Activated CD8-positive, alpha-beta memory T cell treated with anti-CD3 and anti-CD28 coated beads for 24 hours (primary cell): Measurements from ENCODE around the gene DELE1.
"Not testable (repeated sequence)": the region's sequence is repeated elsewhere in the genome, so short reads cannot be mapped to it uniquely, and the experiment has no call there.

Source experiments
- DNase-seq: peaks from one replicate; pipeline ENCODE4 v3.0.0-alpha.2; 2020

DELE1 gene

GRCh38 chr5:141889282-141889871 lies 34.3 kb upstream of the DELE1 start:
- no peak for DNase-seq

GRCh38 chr5:141890429-141890828 lies 33.2 kb upstream of the DELE1 start:
- DNase-seq: not testable (repeated sequence)

GRCh38 chr5:141897425-141897824 lies 26.2 kb upstream of the DELE1 start:
- no peak for DNase-seq

- no peak for DNase-seq
Measured at GRCh38 chr5:141898448-141899049, 25.1 kb upstream of the DELE1 start.

- no peak for DNase-seq
Measured at GRCh38 chr5:141902015-141902814, 21.5 kb upstream of the DELE1 start.

- DNase-seq: no peak
Measured at GRCh38 chr5:141903261-141903660, 20.4 kb upstream of the DELE1 start.

- DNase-seq: no peak
Measured at GRCh38 chr5:141904551-141904950, 19.1 kb upstream of the DELE1 start.

- DNase-seq: no peak
Measured at GRCh38 chr5:141906517-141906916, 17.2 kb upstream of the DELE1 start.

GRCh38 chr5:141906972-141907371 lies 16.7 kb upstream of the DELE1 start:
- DNase-seq: no peak

GRCh38 chr5:141908796-141909195 lies 14.9 kb upstream of the DELE1 start:
- DNase-seq: no peak

GRCh38 chr5:141909212-141909611 lies 14.5 kb upstream of the DELE1 start:
- DNase-seq: no peak

- no peak for DNase-seq
Measured at GRCh38 chr5:141910271-141910673, 13.4 kb upstream of the DELE1 start.

GRCh38 chr5:141913560-141914198 lies 10.0 kb upstream of the DELE1 start:
- no peak for DNase-seq

GRCh38 chr5:141914199-141914743 lies 9.4 kb upstream of the DELE1 start:
- peak; percentile 66 for DNase-seq

- DNase-seq: peak; percentile 24
Measured at GRCh38 chr5:141914797-141915196, 8.9 kb upstream of the DELE1 start.

GRCh38 chr5:141915881-141916336 lies 7.8 kb upstream of the DELE1 start:
- DNase-seq: peak; percentile 38

- no peak for DNase-seq
Measured at GRCh38 chr5:141916522-141916921, 7.1 kb upstream of the DELE1 start.

- DNase-seq: no peak
Measured at GRCh38 chr5:141917760-141918159, 5.9 kb upstream of the DELE1 start.

GRCh38 chr5:141919218-141920119 lies 4.2 kb upstream of the DELE1 start:
- DNase-seq: no peak

GRCh38 chr5:141920771-141921170 lies 2.9 kb upstream of the DELE1 start:
- no peak for DNase-seq

GRCh38 chr5:141922827-141923447 lies 734 bp upstream of the DELE1 start:
- not testable (repeated sequence) for DNase-seq

- DNase-seq: no peak
Measured at GRCh38 chr5:141926434-141926833, 2.8 kb downstream of the DELE1 start.
